GM06990 (cell line): ENCODE measurements around the gene CD37.
"Not testable (repeated sequence)": the region's sequence is repeated elsewhere in the genome, so short reads cannot be mapped to it uniquely, and the experiment has no call there.

Source experiments
- DNase-seq: peaks from one replicate; pipeline ENCODE4 v3.0.0-alpha.2; 2011; ENCODE audit not compliant: insufficient read length; ENCODE audit errors: extremely low read depth
- H3K27me3 ChIP-seq: replicated peaks from 2 replicates; pipeline ENCODE4 v1.6.0; 2011; ENCODE audit warnings: low read length; ENCODE audit not compliant: control insufficient read depth, insufficient read depth
- H3K36me3 ChIP-seq: 2 replicates; pipeline ENCODE4 v1.5.1; 2011; ENCODE audit warnings: low read length; ENCODE audit not compliant: control insufficient read depth, insufficient read depth
- H3K4me3 ChIP-seq: replicated peaks from 2 replicates; pipeline ENCODE4 v1.5.1; 2011; ENCODE audit warnings: low read depth, mild to moderate bottlenecking, control low read depth, low read length
- TF ChIP-seq, protein P1 (sequence below): IDR thresholded peaks from 2 replicates; pipeline ENCODE4 v1.5.1; 2011; ENCODE audit warnings: low read length, control low read depth, mild to moderate bottlenecking, inconsistent platforms; ENCODE audit not compliant: insufficient read depth, poor library complexity, severe bottlenecking

Gene CD37

DNA sequence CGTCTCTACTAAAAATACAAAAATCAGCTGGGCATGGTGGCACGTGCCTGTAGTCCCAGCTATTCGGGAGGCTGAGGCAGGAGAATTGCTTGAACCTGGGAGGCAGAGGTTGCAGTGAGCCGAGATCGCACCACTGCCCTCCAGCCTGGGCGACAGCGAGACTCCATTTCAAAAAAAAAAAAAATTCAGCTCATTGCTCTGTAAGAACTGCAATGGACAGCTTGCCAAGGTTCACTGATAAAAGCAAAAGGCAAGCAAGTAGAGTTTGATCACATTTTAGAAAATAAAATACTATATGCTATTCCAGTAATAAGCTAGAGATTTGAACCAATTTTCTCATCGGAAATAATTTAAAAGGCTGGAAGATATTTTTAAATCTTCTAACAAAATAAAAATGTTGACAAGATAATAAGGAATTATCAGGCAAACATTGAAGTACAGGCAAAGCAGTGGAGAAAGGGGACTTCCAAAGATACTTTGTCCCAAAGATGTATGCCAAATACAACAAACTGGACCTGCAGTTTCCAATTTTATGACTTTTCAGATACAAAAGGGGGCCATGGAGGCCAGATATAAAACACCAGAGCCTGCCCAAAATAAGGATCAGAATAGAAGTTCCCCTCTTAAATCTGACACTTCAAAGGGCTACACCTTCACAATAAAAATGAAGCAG, 39.9 kb upstream of the CD37 start:
- Histone ChIP-seq H3K27me3 (no peaks in the 10 kb centered on the region), H3K36me3 (no peaks in the 10 kb centered on the region; the same call in 1 of the 2 replicates), H3K4me3 (no peak overlapping the region)
- TF ChIP-seq, protein P1, sequence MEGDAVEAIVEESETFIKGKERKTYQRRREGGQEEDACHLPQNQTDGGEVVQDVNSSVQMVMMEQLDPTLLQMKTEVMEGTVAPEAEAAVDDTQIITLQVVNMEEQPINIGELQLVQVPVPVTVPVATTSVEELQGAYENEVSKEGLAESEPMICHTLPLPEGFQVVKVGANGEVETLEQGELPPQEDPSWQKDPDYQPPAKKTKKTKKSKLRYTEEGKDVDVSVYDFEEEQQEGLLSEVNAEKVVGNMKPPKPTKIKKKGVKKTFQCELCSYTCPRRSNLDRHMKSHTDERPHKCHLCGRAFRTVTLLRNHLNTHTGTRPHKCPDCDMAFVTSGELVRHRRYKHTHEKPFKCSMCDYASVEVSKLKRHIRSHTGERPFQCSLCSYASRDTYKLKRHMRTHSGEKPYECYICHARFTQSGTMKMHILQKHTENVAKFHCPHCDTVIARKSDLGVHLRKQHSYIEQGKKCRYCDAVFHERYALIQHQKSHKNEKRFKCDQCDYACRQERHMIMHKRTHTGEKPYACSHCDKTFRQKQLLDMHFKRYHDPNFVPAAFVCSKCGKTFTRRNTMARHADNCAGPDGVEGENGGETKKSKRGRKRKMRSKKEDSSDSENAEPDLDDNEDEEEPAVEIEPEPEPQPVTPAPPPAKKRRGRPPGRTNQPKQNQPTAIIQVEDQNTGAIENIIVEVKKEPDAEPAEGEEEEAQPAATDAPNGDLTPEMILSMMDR: no peak
- no peak for DNase-seq

DNA sequence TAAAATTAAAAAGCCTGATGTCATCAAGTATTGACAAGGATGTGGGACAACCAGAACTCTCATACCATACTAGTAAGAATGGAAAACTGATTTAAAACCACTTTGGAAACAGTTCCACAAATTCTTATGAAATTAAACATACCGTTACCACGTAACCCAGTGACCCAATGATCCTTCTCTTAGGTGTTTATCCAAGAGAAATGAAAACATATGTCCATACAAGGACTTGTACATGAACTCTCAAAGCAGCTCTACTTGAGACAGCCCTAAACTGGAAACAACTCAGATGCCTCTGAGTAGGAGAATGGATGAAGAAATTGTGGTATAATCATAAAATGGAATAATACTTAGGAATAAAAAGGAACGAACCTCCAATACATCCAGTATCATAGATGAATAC, 37.8 kb upstream of the CD37 start:
- DNase-seq: no peak
- no peaks in the 10 kb centered on the region for H3K27me3 ChIP-seq
- H3K4me3 ChIP-seq: no peak overlapping the region
- TF ChIP-seq, protein P1: no peak
- no peaks in the 10 kb centered on the region; the same call in 1 of the 2 replicates for H3K36me3 ChIP-seq

DNA sequence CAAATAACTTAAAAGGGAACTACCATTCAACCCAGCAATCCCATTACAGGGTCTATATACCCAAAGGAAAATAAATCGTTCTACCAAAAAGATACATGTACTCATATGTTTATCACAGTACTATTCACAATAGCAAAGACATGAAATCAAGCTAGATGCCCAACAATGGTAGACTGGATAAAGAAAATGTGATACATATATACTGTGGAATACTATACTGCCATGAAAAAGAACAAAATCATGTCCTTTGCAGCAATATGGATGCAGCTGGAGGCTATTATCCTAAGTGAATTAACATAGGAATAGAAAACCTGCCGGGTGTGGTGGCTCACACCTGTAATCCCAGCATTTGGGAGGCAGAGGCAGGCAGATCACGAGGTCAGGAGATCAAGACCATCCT, 36.6 kb upstream of the CD37 start:
- not testable (repeated sequence) for DNase-seq, H3K27me3 ChIP-seq, H3K4me3 ChIP-seq, H3K36me3 ChIP-seq

DNA sequence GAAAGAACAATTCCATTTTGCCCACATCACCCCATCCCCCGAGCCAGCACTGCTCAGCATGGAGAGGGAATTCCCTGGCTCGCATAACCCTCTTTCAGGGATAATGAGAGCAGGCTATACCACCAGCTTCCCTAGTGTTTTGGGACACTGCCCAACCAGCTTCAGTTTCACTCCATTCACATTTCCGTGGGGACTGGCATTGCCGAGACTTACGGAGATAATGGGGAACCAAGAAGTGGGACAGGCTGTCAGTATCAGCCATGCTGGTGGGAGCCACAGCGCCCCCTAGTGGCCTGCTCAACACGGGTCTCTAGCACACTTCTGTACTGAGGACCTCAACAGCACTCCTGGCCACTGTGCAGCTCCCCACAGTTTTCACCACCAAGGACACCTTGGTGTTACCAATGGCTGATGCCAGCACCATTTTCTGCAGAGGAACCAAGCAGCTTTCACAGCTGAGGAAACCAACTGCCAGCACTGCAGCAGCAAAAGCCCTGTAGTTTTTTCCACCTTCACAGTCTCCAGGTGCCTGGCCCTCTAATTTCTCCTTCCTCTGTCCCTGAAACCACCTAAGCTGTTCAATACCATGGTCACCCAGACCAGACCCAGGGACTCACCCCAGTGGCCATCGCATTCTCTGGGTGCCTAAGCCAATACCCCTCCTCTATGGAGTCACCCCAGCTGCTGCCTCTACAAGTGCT, 33.9 kb upstream of the CD37 start:
- no peak overlapping the region for H3K4me3 ChIP-seq

DNA sequence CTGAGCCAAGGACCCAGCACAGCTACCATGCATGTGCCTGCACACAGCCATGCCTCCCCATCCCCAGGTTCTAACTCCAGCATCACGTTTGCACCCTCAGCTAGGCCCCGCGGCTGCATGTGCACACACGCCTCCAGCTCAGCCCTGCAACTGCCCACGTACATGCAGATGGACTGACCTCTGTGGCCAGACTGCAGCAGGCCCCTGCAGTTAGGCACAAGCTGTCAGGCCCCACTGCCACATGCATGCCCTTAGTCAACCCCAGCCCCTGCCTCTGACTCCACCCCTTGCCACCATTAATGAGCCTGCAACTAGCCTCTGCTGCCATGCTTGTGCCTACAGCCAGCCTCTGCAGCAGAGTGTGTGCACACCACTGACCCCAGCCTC, 33.3 kb upstream of the CD37 start:
- TF ChIP-seq, protein P1: no peak
- no peak for DNase-seq
- Histone ChIP-seq H3K4me3 (no peak overlapping the region), H3K27me3 (no peaks in the 10 kb centered on the region), H3K36me3 (no peaks in the 10 kb centered on the region)

More for the DNA sequence above, 33.9 kb upstream of the CD37 start:
- DNase-seq: peak; percentile 50
- Histone ChIP-seq H3K27me3 (no peaks in the 10 kb centered on the region), H3K36me3 (no peaks in the 10 kb centered on the region)
- TF ChIP-seq, protein P1: peak; percentile 97

DNA sequence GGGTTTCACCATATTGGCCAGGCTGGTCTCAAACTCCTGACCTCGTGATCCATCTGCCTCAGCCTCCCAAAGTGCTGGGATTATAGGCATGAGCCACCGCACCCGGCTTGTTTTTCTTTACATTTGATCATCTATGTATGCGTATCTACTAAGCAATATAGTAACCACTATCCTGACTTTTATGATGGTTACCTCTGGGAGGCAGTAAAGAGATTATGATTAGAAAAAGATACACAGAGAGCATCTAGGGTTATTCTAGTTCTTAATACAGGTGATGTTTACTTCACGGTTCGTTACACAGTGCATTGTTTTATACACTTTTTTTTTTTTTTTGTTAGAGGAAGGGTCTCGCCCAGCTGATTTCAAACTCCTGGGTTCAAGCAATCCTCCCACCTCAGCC, 28.5 kb upstream of the CD37 start:
- H3K36me3 ChIP-seq, DNase-seq, H3K27me3 ChIP-seq, H3K4me3 ChIP-seq: not testable (repeated sequence)
